GM18870 (cell line): ENCODE data around the gene WHAMM.

ENCODE experiments used
- ATAC-seq: cut with Tn5 transposase; IDR thresholded peaks from one replicate; pipeline ENCODE4 v1.9.1; 2021; ENCODE audit warnings: moderate library complexity; ENCODE audit not compliant: unreplicated experiment

The WHAMM gene

GRCh38 chr15:82833362-82833682 is 23.9 kb downstream of the WHAMM start:
- ATAC-seq, result no peak

GRCh38 chr15:82835391-82835917 is 26.0 kb downstream of the WHAMM start:
- ATAC-seq, result no peak

- ATAC-seq, result no peak
Observed at GRCh38 chr15:82838096-82838735, 28.8 kb downstream of the WHAMM start.

- no peak for ATAC-seq
Observed at GRCh38 chr15:82839136-82839535, 29.7 kb downstream of the WHAMM start.

- no peak for ATAC-seq
Observed at GRCh38 chr15:82840166-82840565, 30.7 kb downstream of the WHAMM start.

GRCh38 chr15:82843566-82843965 is 34.1 kb downstream of the WHAMM start:
- no peak for ATAC-seq

GRCh38 chr15:82845686-82846085 is 36.3 kb downstream of the WHAMM start:
- ATAC-seq, result no peak

- ATAC-seq, result no peak
Observed at GRCh38 chr15:82846621-82847020, 37.2 kb downstream of the WHAMM start.

- ATAC-seq, result no peak
Observed at GRCh38 chr15:82847703-82848102, 38.3 kb downstream of the WHAMM start.

GRCh38 chr15:82848241-82848993 is 39.0 kb downstream of the WHAMM start:
- ATAC-seq, result no peak

- peak; percentile 48 for ATAC-seq
Observed at GRCh38 chr15:82849556-82850512, 40.4 kb downstream of the WHAMM start.

GRCh38 chr15:82850731-82851130 is 41.3 kb downstream of the WHAMM start:
- no peak for ATAC-seq

GRCh38 chr15:82851306-82851850 is 42.0 kb downstream of the WHAMM start:
- no peak for ATAC-seq

GRCh38 chr15:82851981-82852511 is 42.6 kb downstream of the WHAMM start:
- no peak for ATAC-seq

GRCh38 chr15:82852941-82853561 is 43.6 kb downstream of the WHAMM start:
- no peak for ATAC-seq

GRCh38 chr15:82854554-82854953 is 45.1 kb downstream of the WHAMM start:
- ATAC-seq, result no peak

- no peak for ATAC-seq
Observed at GRCh38 chr15:82855286-82856100, 46.1 kb downstream of the WHAMM start.

- ATAC-seq, result no peak
Observed at GRCh38 chr15:82856397-82857170, 47.2 kb downstream of the WHAMM start.

- ATAC-seq, result no peak
Observed at GRCh38 chr15:82858932-82859331, 49.5 kb downstream of the WHAMM start.
